WTC11 (cell line): ENCODE results near the gene MTFP1. TPM values are rescaled to one million over a fixed set of nuclear protein-coding genes. Genes with fewer than 3 reads are reported as not detected.
A peak's percentile ranks its signal among the peaks of the same experiment; 100 is the strongest.

Experiments used
- ATAC-seq: fragments of 200-7000 bp; cut with Tn5 transposase; 2 replicates; pipeline ENCODE4 v1.10.0; 2021; ENCODE audit warnings: mild to moderate bottlenecking, moderate library complexity
- CTCF ChIA-PET: fragments of 300-600 bp; sonication (Branson Sonifier 250); formaldehyde crosslinking; loops from one replicate; lab custom pipeline; 2021; ENCODE audit warnings: antibody characterized with exemption; lab: Charles Lee
- POLR2A ChIA-PET: fragments of 350-600 bp; sonication (Branson Sonifier 250); formaldehyde crosslinking; loops from one replicate; lab custom pipeline; 2021; ENCODE audit warnings: antibody characterized with exemption; lab: Charles Lee
- DNase-seq: peaks from one replicate; pipeline ENCODE4 v3.0.0; 2021; ENCODE audit warnings: low spot score
- H3K27ac Mint-ChIP-seq: 2 replicates; pipeline ENCODE4 v1.8.0; 2021; ENCODE audit warnings: mixed read lengths
- H3K27me3 Mint-ChIP-seq: 2 replicates; pipeline ENCODE4 v1.8.0; 2021; ENCODE audit warnings: low read depth, mild to moderate bottlenecking, moderate library complexity, mixed read lengths
- H3K36me3 Mint-ChIP-seq: 2 replicates; pipeline ENCODE4 v1.8.0; 2021; ENCODE audit warnings: mixed read lengths
- H3K4me1 Mint-ChIP-seq: 2 replicates; pipeline ENCODE4 v1.8.0; 2022; ENCODE audit warnings: mixed read lengths
- H3K4me3 Mint-ChIP-seq: 2 replicates; pipeline ENCODE4 v1.8.0; 2021; ENCODE audit warnings: mild to moderate bottlenecking, moderate library complexity, mixed read lengths
- H3K9me3 Mint-ChIP-seq: 2 replicates; pipeline ENCODE4 v1.8.0; 2021; ENCODE audit warnings: mixed read lengths
- AR ChIP-seq: fragments of 250-450 bp; sonication (Bioruptor Pico); IDR thresholded peaks from 2 replicates; pipeline ENCODE4 v1.9.0; 2021; ENCODE audit warnings: mild to moderate bottlenecking
- CDX4 ChIP-seq: fragments of 250-450 bp; sonication (Bioruptor Pico); IDR thresholded peaks from 2 replicates; pipeline ENCODE4 v1.9.0; 2021; ENCODE audit warnings: moderate library complexity, mild to moderate bottlenecking, inconsistent platforms, borderline replicate concordance
- CREB1 ChIP-seq: sonication (generic); formaldehyde crosslinking; IDR thresholded peaks from 2 replicates; pipeline ENCODE4 v1.8.0; 2023; ENCODE audit warnings: mild to moderate bottlenecking, missing genetic modification reagents
- EMX1 ChIP-seq: fragments of 250-450 bp; sonication (Bioruptor Pico); IDR thresholded peaks from 2 replicates; pipeline ENCODE4 v1.8.0; 2021; ENCODE audit warnings: mild to moderate bottlenecking
- ESRRA ChIP-seq: sonication (generic); formaldehyde crosslinking; IDR thresholded peaks from 2 replicates; pipeline ENCODE4 v1.8.1; 2022; ENCODE audit warnings: mild to moderate bottlenecking, missing genetic modification reagents, borderline replicate concordance
- ETV6 ChIP-seq: sonication (generic); formaldehyde crosslinking; IDR thresholded peaks from 2 replicates; pipeline ENCODE4 v1.8.1; 2022; ENCODE audit warnings: mild to moderate bottlenecking, missing genetic modification reagents
- FOXK1 ChIP-seq: sonication (generic); formaldehyde crosslinking; IDR thresholded peaks from 2 replicates; pipeline ENCODE4 v1.8.0; 2022; ENCODE audit warnings: mild to moderate bottlenecking, moderate library complexity, missing genetic modification reagents
- GRHL2 ChIP-seq: fragments of 250-450 bp; sonication (Bioruptor Pico); IDR thresholded peaks from 2 replicates; pipeline ENCODE4 v1.8.0; 2022; ENCODE audit warnings: mild to moderate bottlenecking, moderate library complexity; ENCODE audit not compliant: insufficient replicate concordance, severe bottlenecking
- HMGA2 ChIP-seq: fragments of 250-450 bp; sonication (Bioruptor Pico); IDR thresholded peaks from 2 replicates; pipeline ENCODE4 v1.4.0; 2021; ENCODE audit warnings: mild to moderate bottlenecking, moderate library complexity
- HMGXB4 ChIP-seq: sonication (generic); formaldehyde crosslinking; IDR thresholded peaks from 2 replicates; pipeline ENCODE4 v1.8.1; 2023; ENCODE audit warnings: mild to moderate bottlenecking, moderate library complexity, missing genetic modification reagents
- KAT7 ChIP-seq: sonication (generic); formaldehyde crosslinking; IDR thresholded peaks from 2 replicates; pipeline ENCODE4 v1.8.1; 2023; ENCODE audit warnings: missing genetic modification reagents, mild to moderate bottlenecking, borderline replicate concordance
- MAX ChIP-seq: sonication (generic); formaldehyde crosslinking; IDR thresholded peaks from 2 replicates; pipeline ENCODE4 v1.8.0; 2022; ENCODE audit warnings: mild to moderate bottlenecking, missing genetic modification reagents
- MXD4 ChIP-seq: fragments of 250-450 bp; sonication (Bioruptor Pico); IDR thresholded peaks from 2 replicates; pipeline ENCODE4 v1.8.0; 2021; ENCODE audit warnings: mild to moderate bottlenecking, moderate library complexity, borderline replicate concordance
- NFE2L1 ChIP-seq: sonication (generic); formaldehyde crosslinking; IDR thresholded peaks from 2 replicates; pipeline ENCODE4 v1.8.1; 2023; ENCODE audit warnings: missing genetic modification reagents
- NFYB ChIP-seq: sonication (generic); formaldehyde crosslinking; conservative IDR thresholded peaks from 2 replicates; pipeline ENCODE4 v1.8.0; 2022; ENCODE audit warnings: low read depth, missing genetic modification reagents
- NR1H2 ChIP-seq: sonication (generic); formaldehyde crosslinking; IDR thresholded peaks from 2 replicates; pipeline ENCODE4 v1.9.0; 2021; ENCODE audit warnings: mild to moderate bottlenecking, moderate library complexity, missing genetic modification reagents
- STAT6 ChIP-seq: sonication (generic); formaldehyde crosslinking; conservative IDR thresholded peaks from 2 replicates; pipeline ENCODE4 v1.8.1; 2023; ENCODE audit warnings: mild to moderate bottlenecking, low read depth, missing genetic modification reagents, moderate library complexity
- TP53 ChIP-seq: sonication (generic); formaldehyde crosslinking; IDR thresholded peaks from 2 replicates; pipeline ENCODE4 v1.8.1; 2023; ENCODE audit warnings: mild to moderate bottlenecking, missing genetic modification reagents
- USF1 ChIP-seq: sonication (generic); formaldehyde crosslinking; IDR thresholded peaks from 2 replicates; pipeline ENCODE4 v1.8.0; 2022; ENCODE audit warnings: mild to moderate bottlenecking, missing genetic modification reagents
- ZNF138 ChIP-seq: sonication (generic); formaldehyde crosslinking; conservative IDR thresholded peaks from 2 replicates; pipeline ENCODE4 v1.8.1; 2022; ENCODE audit warnings: mild to moderate bottlenecking, moderate library complexity, missing genetic modification reagents
- ZNF219 ChIP-seq: sonication (generic); formaldehyde crosslinking; IDR thresholded peaks from 2 replicates; pipeline ENCODE4 v1.8.0; 2023; ENCODE audit warnings: missing genetic modification reagents, mild to moderate bottlenecking, borderline replicate concordance
- ZNF317 ChIP-seq: sonication (generic); formaldehyde crosslinking; IDR thresholded peaks from 2 replicates; pipeline ENCODE4 v1.8.1; 2023; ENCODE audit warnings: low read depth, mild to moderate bottlenecking, moderate library complexity, missing genetic modification reagents, borderline replicate concordance
- total RNA-seq: library from RNA; stranded (reverse); gene quantifications from 3 replicates; pipeline ENCODE4 v1.2.3, GENCODE V29; 2021

The MTFP1 gene
- total RNA-seq, 1 experiment from 2014 or later: 75.0 TPM

- H3K27ac Mint-ChIP-seq: no peak overlapping the region
- no peaks in the 10 kb centered on the region for H3K9me3 Mint-ChIP-seq
- H3K4me3 Mint-ChIP-seq: no peak overlapping the region
- peaks cover 5% of the 10 kb centered on the region for H3K4me1 Mint-ChIP-seq
- H3K27me3 Mint-ChIP-seq: peaks cover under 1% of the 10 kb centered on the region
- no peak for DNase-seq
- CTCF ChIA-PET: interaction anchor here (1.9 kb wide), 1 partner anchor 11 kb away, joined by 6 read pairs; no protein-coding TSS in a partner anchor
- ATAC-seq: no peak
- H3K36me3 Mint-ChIP-seq: no peaks in the 10 kb centered on the region
- TF ChIP-seq ZNF138 (CRISPR knock-in tag): no peak
- no peak for TF ChIP-seq HMGXB4
- no peak for TF ChIP-seq HMGA2
- TF ChIP-seq GRHL2: no peak
- no peak for TF ChIP-seq AR (CRISPR knock-in tag)
- TF ChIP-seq CDX4 (CRISPR knock-in tag): no peak
- no peak for TF ChIP-seq USF1
- TF ChIP-seq KAT7: no peak
- TF ChIP-seq MXD4 (CRISPR knock-in tag): no peak
- no peak for TF ChIP-seq ETV6 (CRISPR knock-in tag)
- TF ChIP-seq FOXK1 (CRISPR knock-in tag): no peak
- no peak for TF ChIP-seq NR1H2
- TF ChIP-seq CREB1 (CRISPR knock-in tag): no peak
- no peak for TF ChIP-seq ZNF317 (CRISPR knock-in tag)
- TF ChIP-seq ZNF219: no peak
- TF ChIP-seq NFYB: no peak
- POLR2A ChIA-PET: no interaction called here
Measured at GRCh38 chr22:30474121-30474520, 48.6 kb downstream of the MTFP1 start.

GRCh38 chr22:30474683-30475424 is 49.3 kb downstream of the MTFP1 start:
- POLR2A ChIA-PET: no interaction called here
- CTCF ChIA-PET: interaction anchor here (1.0 to 1.9 kb wide), 6 partner anchors 11 to 160 kb away, joined by 3 to 6 read pairs (median 4); partner anchors contain the start of gene MTFP1
- no peaks in the 10 kb centered on the region for H3K36me3 Mint-ChIP-seq
- peaks cover 5% of the 10 kb centered on the region for H3K4me1 Mint-ChIP-seq
- no peaks in the 10 kb centered on the region for H3K9me3 Mint-ChIP-seq
- DNase-seq: peak; percentile 18
- TF ChIP-seq ESRRA (no peak), FOXK1 (CRISPR knock-in tag) (no peak), STAT6 (CRISPR knock-in tag) (no peak), USF1 (no peak), MAX (CRISPR knock-in tag) (no peak), EMX1 (CRISPR knock-in tag) (no peak), NFE2L1 (CRISPR knock-in tag) (no peak), TP53 (no peak)
- H3K27me3 Mint-ChIP-seq: peaks cover 5% of the 10 kb centered on the region
- no peak overlapping the region for H3K4me3 Mint-ChIP-seq
- H3K27ac Mint-ChIP-seq: no peak overlapping the region
- ATAC-seq: peak; percentile 36; the same call in 1 of the 2 replicates
